ENCODE data around the gene MCF2L. TPM values are rescaled to one million over a fixed set of nuclear protein-coding genes. Genes with fewer than 3 reads are reported as not detected.

The MCF2L gene
- total and polyA plus RNA-seq, 8 donors: 16.0 to 83.6 (median 23.6) TPM

- H3K27ac ChIP-seq: no peak overlapping the region
- no peak for FAIRE-seq
- no peaks in the 10 kb centered on the region for H3K36me3 ChIP-seq
- H3K9me3 ChIP-seq: no peaks in the 10 kb centered on the region
- no peak for TF ChIP-seq CTCF (IDR thresholded peaks at IDR 0.05)
- peaks cover 0 to 5% (median 0%) of the 10 kb centered on the region in 4 donors for H3K27me3 ChIP-seq
- no peaks in the 10 kb centered on the region for H3K4me1 ChIP-seq
- 79 to 87% methylated on average over 18 to 19 of the region's 19 CpGs for WGBS, 2 donors
- ATAC-seq: no peak
- no peak overlapping the region for H3K4me3 ChIP-seq
- peak in 1 of 6 donors; percentile 4 for DNase-seq
- intact Hi-C loops (cut with DNase I): no loop called here
These were observed 156.7 kb downstream of the MCF2L start for GRCh38 chr13:113125506-113126264.

GRCh38 chr13:113126265-113127150 lies 157.5 kb downstream of the MCF2L start:
- Histone ChIP-seq H3K27me3 (peaks cover 0 to 5% (median 0%) of the 10 kb centered on the region in 4 donors), H3K36me3 (no peaks in the 10 kb centered on the region), H3K9me3 (no peaks in the 10 kb centered on the region), H3K4me1 (no peaks in the 10 kb centered on the region), H3K4me3 (no peak overlapping the region), H3K27ac (no peak overlapping the region)
- intact Hi-C loops (cut with DNase I): no loop called here
- DNase-seq (peak in 2 of 6 donors; percentile 10 to 26), FAIRE-seq (no peak), ATAC-seq (no peak)
- 81 to 87% methylated on average over 18 of the region's 18 CpGs for WGBS, 2 donors
- TF ChIP-seq CTCF (IDR thresholded peaks at IDR 0.05): no peak

GRCh38 chr13:113129480-113129879 lies 160.5 kb downstream of the MCF2L start:
- FAIRE-seq (no peak), DNase-seq (peak in 1 of 6 donors; percentile 53), ATAC-seq (no peak)
- Histone ChIP-seq H3K27ac (no peak overlapping the region), H3K9me3 (no peaks in the 10 kb centered on the region), H3K4me1 (no peaks in the 10 kb centered on the region), H3K4me3 (peak overlapping the region in 2 of 4 donors; percentile 21 to 32), H3K27me3 (peaks cover 0 to 5% (median 0%) of the 10 kb centered on the region in 4 donors), H3K36me3 (no peaks in the 10 kb centered on the region)
- TF ChIP-seq CTCF (IDR thresholded peaks at IDR 0.05): no peak
- 81 to 82% methylated on average over 27 of the region's 27 CpGs for WGBS, 2 donors
- intact Hi-C loops (cut with DNase I): no loop called here

GRCh38 chr13:113129921-113130750 lies 161.1 kb downstream of the MCF2L start:
- WGBS, 2 donors: 43 to 46% methylated on average over 60 of the region's 60 CpGs
- no peak for FAIRE-seq
- peak in 1 of 6 donors; percentile 64 for DNase-seq
- Histone ChIP-seq H3K4me1 (no peaks in the 10 kb centered on the region), H3K36me3 (no peaks in the 10 kb centered on the region), H3K27me3 (peaks cover 0 to 5% (median 0%) of the 10 kb centered on the region in 4 donors), H3K4me3 (peak overlapping the region in 3 of 4 donors; percentile 4 to 32 (median 21)), H3K27ac (no peak overlapping the region), H3K9me3 (no peaks in the 10 kb centered on the region)
- TF ChIP-seq CTCF (IDR thresholded peaks at IDR 0.05): no peak
- intact Hi-C loops (cut with DNase I): no loop called here
- peak in 3 of 4 donors; percentile 34 to 72 (median 40) for ATAC-seq
